GM12891 (cell line): ENCODE data around the gene EXO5.

ENCODE experiments used
- PAX5 ChIP-seq: IDR thresholded peaks from 2 replicates; pipeline ENCODE4 v1.6.1; 2011; ENCODE audit warnings: low read length, moderate library complexity, mild to moderate bottlenecking; ENCODE audit not compliant: insufficient read depth, severe bottlenecking
- POLR2A ChIP-seq: IDR thresholded peaks from 2 replicates; pipeline ENCODE4 v1.6.1; 2011; ENCODE audit warnings: low read depth, low read length, control low read depth
- POLR2AphosphoS5 ChIP-seq: IDR thresholded peaks from 2 replicates; pipeline ENCODE4 v1.6.1; 2011; ENCODE audit warnings: low read depth, low read length, control low read depth

GRCh38 chr1:40479156-40479555 is 29.4 kb upstream of the EXO5 start:
- TF ChIP-seq POLR2AphosphoS5 (no peak), POLR2A (no peak), PAX5 (no peak)
